Activated naive CD8-positive, alpha-beta T cell treated with anti-CD3 and anti-CD28 coated beads, Interleukin-2, amount 50 U/mL, for 24 hours (primary cell): ENCODE measurements around the gene MATN1.

Source experiments
- ATAC-seq: fragments of 150-1000 bp; cut with Tn5 transposase; one replicate; pipeline ENCODE4 v1.10.0; 2021
- DNase-seq: peaks from one replicate; pipeline ENCODE4 v3.0.0; 2021
- H3K27ac Mint-ChIP-seq: one replicate; pipeline ENCODE4 v1.8.0; 2021; ENCODE audit warnings: mild to moderate bottlenecking, mixed read lengths
- H3K27me3 Mint-ChIP-seq: one replicate; pipeline ENCODE4 v1.8.0; 2021; ENCODE audit warnings: mixed read lengths
- H3K36me3 Mint-ChIP-seq: one replicate; pipeline ENCODE4 v1.8.0; 2021; ENCODE audit warnings: low read depth, mixed read lengths
- H3K4me1 Mint-ChIP-seq: one replicate; pipeline ENCODE4 v1.8.0; 2021; ENCODE audit warnings: mixed read lengths
- H3K4me3 Mint-ChIP-seq: one replicate; pipeline ENCODE4 v1.8.0; 2021; ENCODE audit warnings: mild to moderate bottlenecking, moderate library complexity, mixed read lengths
- H3K9me3 Mint-ChIP-seq: one replicate; pipeline ENCODE4 v1.8.0; 2021; ENCODE audit warnings: mixed read lengths

The MATN1 gene

GRCh38 chr1:30761381-30762151 is 38.2 kb upstream of the MATN1 start:
- ATAC-seq: no peak
- peaks cover 94% of the 10 kb centered on the region for H3K4me1 Mint-ChIP-seq
- H3K27me3 Mint-ChIP-seq: no peaks in the 10 kb centered on the region
- peak overlapping the region; percentile 67 for H3K4me3 Mint-ChIP-seq
- DNase-seq: no peak
- peak overlapping the region; percentile 83 for H3K27ac Mint-ChIP-seq
- peaks cover 5% of the 10 kb centered on the region for H3K36me3 Mint-ChIP-seq
- H3K9me3 Mint-ChIP-seq: no peaks in the 10 kb centered on the region

- no peaks in the 10 kb centered on the region for H3K27me3 Mint-ChIP-seq
- peak overlapping the region; percentile 67 for H3K4me3 Mint-ChIP-seq
- peaks cover 7% of the 10 kb centered on the region for H3K36me3 Mint-ChIP-seq
- peaks cover 92% of the 10 kb centered on the region for H3K4me1 Mint-ChIP-seq
- ATAC-seq (no peak), DNase-seq (peak; percentile 32)
- H3K27ac Mint-ChIP-seq: peak overlapping the region; percentile 83
- H3K9me3 Mint-ChIP-seq: no peaks in the 10 kb centered on the region
Measured at GRCh38 chr1:30760596-30761324, 37.4 kb upstream of the MATN1 start.

- Mint-ChIP-seq H3K4me3 (peak overlapping the region; percentile 67), H3K9me3 (no peaks in the 10 kb centered on the region), H3K4me1 (peaks cover 92% of the 10 kb centered on the region), H3K27ac (peak overlapping the region; percentile 71), H3K27me3 (no peaks in the 10 kb centered on the region), H3K36me3 (peaks cover 16% of the 10 kb centered on the region)
- ATAC-seq (no peak), DNase-seq (peak; percentile 64)
Measured at GRCh38 chr1:30759718-30760281, 36.4 kb upstream of the MATN1 start.

GRCh38 chr1:30758785-30759380 is 35.5 kb upstream of the MATN1 start:
- DNase-seq (peak; percentile 56), ATAC-seq (peak; percentile 26)
- H3K4me3 Mint-ChIP-seq: peak overlapping the region; percentile 98
- H3K27me3 Mint-ChIP-seq: no peaks in the 10 kb centered on the region
- no peaks in the 10 kb centered on the region for H3K9me3 Mint-ChIP-seq
- peak overlapping the region; percentile 81 for H3K27ac Mint-ChIP-seq
- peaks cover 94% of the 10 kb centered on the region for H3K4me1 Mint-ChIP-seq
- peaks cover 19% of the 10 kb centered on the region for H3K36me3 Mint-ChIP-seq

GRCh38 chr1:30758121-30758688 is 34.8 kb upstream of the MATN1 start:
- no peak for DNase-seq
- ATAC-seq: no peak
- H3K27ac Mint-ChIP-seq: peak overlapping the region; percentile 81
- no peaks in the 10 kb centered on the region for H3K9me3 Mint-ChIP-seq
- H3K4me1 Mint-ChIP-seq: peaks cover 94% of the 10 kb centered on the region
- H3K36me3 Mint-ChIP-seq: peaks cover 25% of the 10 kb centered on the region
- peak overlapping the region; percentile 98 for H3K4me3 Mint-ChIP-seq
- no peaks in the 10 kb centered on the region for H3K27me3 Mint-ChIP-seq

GRCh38 chr1:30757352-30758120 is 34.2 kb upstream of the MATN1 start, which contains the start of gene LAPTM5:
LAPTM5 (minus strand) TSS chr1:30757774; CDS start chr1:30757745, 29 bp downstream.
- Mint-ChIP-seq H3K9me3 (no peaks in the 10 kb centered on the region), H3K27me3 (no peaks in the 10 kb centered on the region), H3K27ac (peak within 1 kb of the TSS; percentile 97), H3K4me3 (peak within 1 kb of the TSS; percentile 98), H3K4me1 (peaks cover 93% of the 10 kb centered on the region), H3K36me3 (peaks cover 26% of the 10 kb centered on the region)
- peak; percentile 67 for DNase-seq
- peak; percentile 9 for ATAC-seq

DNA sequence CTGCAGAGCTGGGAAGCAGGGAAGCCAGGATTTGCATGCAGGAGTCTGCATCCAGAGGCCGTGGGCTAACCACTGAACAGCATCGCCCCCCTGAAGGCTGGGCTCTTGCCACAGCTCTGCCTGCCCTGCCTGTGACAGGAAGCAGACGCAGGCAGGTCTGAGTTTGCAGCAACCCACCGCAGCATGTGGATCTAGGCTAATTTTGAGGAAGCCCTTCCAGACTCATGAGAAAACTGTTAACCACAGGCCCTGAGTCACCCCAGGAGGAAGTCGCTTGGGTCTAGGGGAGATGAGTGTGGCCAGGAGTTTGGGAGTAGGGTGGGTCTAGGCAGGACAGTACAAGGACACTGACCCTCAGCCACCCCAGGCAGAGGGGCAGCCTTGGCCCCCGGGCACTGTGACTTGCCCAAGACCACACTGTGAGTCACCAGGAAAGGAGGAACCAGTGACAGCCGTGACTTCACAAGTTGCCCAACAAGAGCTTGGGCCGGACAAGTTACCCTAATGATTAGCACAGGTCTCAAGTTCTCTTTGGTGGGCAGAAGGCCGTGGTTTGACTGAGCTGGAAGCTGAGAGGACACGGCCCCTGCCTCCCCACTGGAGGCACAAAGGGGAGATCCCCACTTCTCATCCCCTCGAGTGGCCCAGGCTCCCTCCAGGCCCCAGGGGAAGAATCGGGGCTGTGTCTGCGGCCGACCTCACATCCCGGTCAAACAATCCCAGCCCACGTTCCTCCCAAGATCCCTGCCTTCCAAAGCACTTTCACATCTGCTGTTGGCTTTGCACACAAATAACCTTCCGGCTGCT is 33.4 kb upstream of the MATN1 start:
- peak overlapping the region; percentile 97 for H3K27ac Mint-ChIP-seq
- H3K27me3 Mint-ChIP-seq: no peaks in the 10 kb centered on the region
- H3K9me3 Mint-ChIP-seq: no peaks in the 10 kb centered on the region
- peak; percentile 75 for DNase-seq
- H3K4me1 Mint-ChIP-seq: peaks cover 93% of the 10 kb centered on the region
- peak overlapping the region; percentile 98 for H3K4me3 Mint-ChIP-seq
- ATAC-seq: peak; percentile 55
- peaks cover 33% of the 10 kb centered on the region for H3K36me3 Mint-ChIP-seq

DNA sequence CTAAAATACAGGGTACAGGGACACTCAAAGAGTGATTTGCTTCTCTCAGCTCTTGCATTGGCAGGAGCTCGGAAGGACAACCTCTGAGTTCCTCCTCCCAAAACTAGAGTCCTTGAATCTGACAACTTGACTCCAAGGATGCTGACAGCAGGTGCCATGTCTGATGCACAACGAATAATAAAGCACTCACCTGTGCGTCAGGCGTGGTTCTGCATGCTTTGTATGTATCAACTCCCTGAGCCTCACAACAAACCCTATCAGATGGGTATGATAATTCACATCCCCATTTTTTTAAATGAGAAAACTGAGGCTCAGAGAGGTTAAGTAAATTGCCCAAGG is 32.8 kb upstream of the MATN1 start:
- DNase-seq: no peak
- Mint-ChIP-seq H3K4me1 (peaks cover 93% of the 10 kb centered on the region), H3K36me3 (peaks cover 33% of the 10 kb centered on the region), H3K9me3 (no peaks in the 10 kb centered on the region), H3K27ac (peak overlapping the region; percentile 97), H3K4me3 (peak overlapping the region; percentile 98), H3K27me3 (no peaks in the 10 kb centered on the region)
- ATAC-seq: no peak

- DNase-seq: no peak
- peaks cover 33% of the 10 kb centered on the region for H3K36me3 Mint-ChIP-seq
- H3K27ac Mint-ChIP-seq: peak overlapping the region; percentile 97
- H3K4me1 Mint-ChIP-seq: peaks cover 93% of the 10 kb centered on the region
- no peaks in the 10 kb centered on the region for H3K9me3 Mint-ChIP-seq
- H3K27me3 Mint-ChIP-seq: no peaks in the 10 kb centered on the region
- peak overlapping the region; percentile 98 for H3K4me3 Mint-ChIP-seq
- no peak for ATAC-seq
Measured at GRCh38 chr1:30755746-30756145, 32.4 kb upstream of the MATN1 start.

GRCh38 chr1:30755334-30755733 is 31.9 kb upstream of the MATN1 start:
- H3K27ac Mint-ChIP-seq: peak overlapping the region; percentile 97

DNA sequence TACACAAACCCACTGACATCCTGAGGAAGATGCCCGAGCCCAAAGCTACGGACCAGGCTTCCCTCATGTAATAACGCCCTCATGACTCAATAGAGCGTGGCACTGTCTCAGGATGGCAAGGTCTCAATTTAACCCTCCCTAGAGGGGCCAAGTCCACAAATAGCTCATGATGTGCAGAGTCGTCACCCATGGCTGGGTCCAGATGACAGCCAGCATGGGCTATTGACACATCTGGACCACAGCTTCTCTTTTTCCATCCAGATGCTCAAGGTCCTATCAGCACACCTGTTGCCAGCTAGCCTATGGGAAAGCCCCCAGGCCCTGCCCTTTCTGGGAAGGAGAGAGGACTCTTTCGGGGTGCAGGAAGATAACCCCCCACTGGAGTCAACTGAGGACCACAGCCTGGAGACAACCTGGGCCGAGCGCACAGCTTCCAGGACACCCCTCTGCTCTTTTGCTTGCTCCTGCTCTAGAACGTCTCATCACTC is 31.3 kb upstream of the MATN1 start:
- DNase-seq (peak; percentile 60), ATAC-seq (peak; percentile 66)
- peak overlapping the region; percentile 97 for H3K27ac Mint-ChIP-seq
- no peaks in the 10 kb centered on the region for H3K27me3 Mint-ChIP-seq
- no peaks in the 10 kb centered on the region for H3K9me3 Mint-ChIP-seq
- H3K36me3 Mint-ChIP-seq: peaks cover 33% of the 10 kb centered on the region
- peaks cover 93% of the 10 kb centered on the region for H3K4me1 Mint-ChIP-seq
- peak overlapping the region; percentile 98 for H3K4me3 Mint-ChIP-seq

More at GRCh38 chr1:30755334-30755733, 31.9 kb upstream of the MATN1 start:
- Mint-ChIP-seq H3K4me3 (peak overlapping the region; percentile 98), H3K27me3 (no peaks in the 10 kb centered on the region), H3K4me1 (peaks cover 93% of the 10 kb centered on the region), H3K9me3 (no peaks in the 10 kb centered on the region), H3K36me3 (peaks cover 33% of the 10 kb centered on the region)
- DNase-seq (no peak), ATAC-seq (no peak)

GRCh38 chr1:30753660-30754123 is 30.3 kb upstream of the MATN1 start:
- Mint-ChIP-seq H3K27ac (peak overlapping the region; percentile 97), H3K4me1 (peaks cover 93% of the 10 kb centered on the region), H3K27me3 (no peaks in the 10 kb centered on the region), H3K36me3 (peaks cover 37% of the 10 kb centered on the region), H3K9me3 (no peaks in the 10 kb centered on the region), H3K4me3 (peak overlapping the region; percentile 98)
- no peak for DNase-seq
- ATAC-seq: no peak

- Mint-ChIP-seq H3K9me3 (no peaks in the 10 kb centered on the region), H3K4me3 (peak overlapping the region; percentile 98), H3K27me3 (no peaks in the 10 kb centered on the region), H3K4me1 (peaks cover 93% of the 10 kb centered on the region), H3K27ac (peak overlapping the region; percentile 97), H3K36me3 (peaks cover 38% of the 10 kb centered on the region)
- no peak for DNase-seq
- ATAC-seq: no peak
Measured at GRCh38 chr1:30753118-30753517, 29.7 kb upstream of the MATN1 start.
